OCI-LY3 (cell line): ENCODE results near the gene SMTNL2.

ENCODE experiments used
- EZH2phosphoT487 ChIP-seq: fragments of 200-600 bp; shearing (Covaris generic); IDR thresholded peaks from 2 replicates; pipeline ENCODE4 v1.6.1; 2018; ENCODE audit warnings: antibody characterized with exemption, mixed run types, low read depth
- TF ChIP-seq, protein P1 (sequence below): fragments of 200-600, 300-600 bp; sonication (generic); IDR thresholded peaks from 2 replicates; pipeline ENCODE4 v1.5.1; 2014; ENCODE audit warnings: antibody characterized with exemption, low read length, low read depth

DNA sequence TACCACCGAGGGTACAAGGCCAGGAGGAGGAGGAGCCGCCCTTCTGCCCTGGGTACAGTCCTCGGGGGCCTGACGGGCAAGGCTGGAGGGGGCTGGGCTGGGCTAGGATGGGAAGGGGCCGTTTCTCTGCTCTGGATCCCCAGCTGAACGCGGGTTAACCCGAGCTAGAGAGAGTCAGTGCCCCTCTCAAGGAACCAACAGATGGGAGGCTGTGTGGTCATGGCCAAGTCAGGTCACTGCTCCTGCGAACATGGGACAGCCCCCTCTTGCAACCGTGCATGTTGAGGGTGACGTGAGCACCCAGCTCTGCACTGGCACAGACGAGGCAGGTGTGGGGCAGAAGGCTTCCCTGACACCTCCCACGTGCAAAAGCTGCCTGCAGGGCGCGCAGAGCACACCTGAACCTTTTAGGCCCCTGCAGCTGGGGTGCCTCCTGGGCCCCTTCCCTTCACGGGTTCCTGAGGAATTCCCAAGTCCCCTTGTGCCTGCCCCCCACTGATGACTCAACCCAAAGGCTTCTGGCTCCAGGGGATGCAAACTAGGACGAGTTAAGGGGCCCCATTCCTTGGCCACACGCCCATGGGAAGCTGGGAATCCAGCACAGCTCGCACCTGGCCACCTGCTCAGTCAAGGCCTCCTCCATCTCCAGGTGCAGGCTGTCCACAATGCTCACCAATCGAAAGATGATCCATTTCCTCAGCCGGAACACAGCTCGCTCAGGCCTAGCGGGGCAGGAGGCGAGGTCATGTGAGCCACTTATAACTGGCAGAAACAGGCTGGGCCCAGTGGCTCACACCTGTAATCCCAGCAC is 35.4 kb upstream of the SMTNL2 start:
- TF ChIP-seq, protein P1, sequence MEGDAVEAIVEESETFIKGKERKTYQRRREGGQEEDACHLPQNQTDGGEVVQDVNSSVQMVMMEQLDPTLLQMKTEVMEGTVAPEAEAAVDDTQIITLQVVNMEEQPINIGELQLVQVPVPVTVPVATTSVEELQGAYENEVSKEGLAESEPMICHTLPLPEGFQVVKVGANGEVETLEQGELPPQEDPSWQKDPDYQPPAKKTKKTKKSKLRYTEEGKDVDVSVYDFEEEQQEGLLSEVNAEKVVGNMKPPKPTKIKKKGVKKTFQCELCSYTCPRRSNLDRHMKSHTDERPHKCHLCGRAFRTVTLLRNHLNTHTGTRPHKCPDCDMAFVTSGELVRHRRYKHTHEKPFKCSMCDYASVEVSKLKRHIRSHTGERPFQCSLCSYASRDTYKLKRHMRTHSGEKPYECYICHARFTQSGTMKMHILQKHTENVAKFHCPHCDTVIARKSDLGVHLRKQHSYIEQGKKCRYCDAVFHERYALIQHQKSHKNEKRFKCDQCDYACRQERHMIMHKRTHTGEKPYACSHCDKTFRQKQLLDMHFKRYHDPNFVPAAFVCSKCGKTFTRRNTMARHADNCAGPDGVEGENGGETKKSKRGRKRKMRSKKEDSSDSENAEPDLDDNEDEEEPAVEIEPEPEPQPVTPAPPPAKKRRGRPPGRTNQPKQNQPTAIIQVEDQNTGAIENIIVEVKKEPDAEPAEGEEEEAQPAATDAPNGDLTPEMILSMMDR: no peak
- TF ChIP-seq EZH2phosphoT487: no peak
